Measurements from ENCODE around the gene NXPE4. TPM values are rescaled to one million over a fixed set of nuclear protein-coding genes. Genes with fewer than 3 reads are reported as not detected.
"Not testable (repeated sequence)": the region's sequence is repeated elsewhere in the genome, so short reads cannot be mapped to it uniquely, and the experiment has no call there.

Gene NXPE4
- total RNA-seq, 2 donors from 2014 or later, result 95.2 to 178 TPM

DNA sequence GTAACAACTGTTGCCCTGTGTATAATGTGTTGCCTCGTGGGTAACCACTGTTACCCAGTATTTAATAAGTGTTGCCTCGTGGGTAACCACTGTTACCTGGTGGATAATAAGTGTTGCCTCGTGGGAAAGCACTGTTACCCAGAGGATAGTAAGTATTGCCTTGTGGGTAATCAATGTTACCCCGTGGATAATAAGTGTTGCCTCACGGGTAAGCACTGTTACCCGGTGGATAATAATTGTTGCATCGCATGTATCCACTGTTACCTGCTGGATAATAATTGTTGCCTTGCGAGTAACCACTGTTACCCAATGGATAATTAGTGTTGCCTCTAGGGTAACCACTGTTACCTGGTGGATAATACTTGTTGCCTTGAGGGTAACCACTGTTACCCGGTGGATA, 17.1 kb upstream of the NXPE4 start:
- Histone ChIP-seq H3K9me3 (no peaks in the 10 kb centered on the region), H3K4me1 (no peaks in the 10 kb centered on the region), H3K27me3 (no peaks in the 10 kb centered on the region), H3K4me3 (no peak overlapping the region), H3K27ac (no peak overlapping the region), H3K36me3 (no peaks in the 10 kb centered on the region), H3K9ac (ENCODE audit: low read depth in 2 of 2, low read length in 2 of 2) (no peak overlapping the region)
- TF ChIP-seq CTCF (IDR thresholded peaks at IDR 0.05), result no peak
- peak; percentile 7 for DNase-seq
- intact Hi-C loops (cut with DNase I), result no loop called here

DNA sequence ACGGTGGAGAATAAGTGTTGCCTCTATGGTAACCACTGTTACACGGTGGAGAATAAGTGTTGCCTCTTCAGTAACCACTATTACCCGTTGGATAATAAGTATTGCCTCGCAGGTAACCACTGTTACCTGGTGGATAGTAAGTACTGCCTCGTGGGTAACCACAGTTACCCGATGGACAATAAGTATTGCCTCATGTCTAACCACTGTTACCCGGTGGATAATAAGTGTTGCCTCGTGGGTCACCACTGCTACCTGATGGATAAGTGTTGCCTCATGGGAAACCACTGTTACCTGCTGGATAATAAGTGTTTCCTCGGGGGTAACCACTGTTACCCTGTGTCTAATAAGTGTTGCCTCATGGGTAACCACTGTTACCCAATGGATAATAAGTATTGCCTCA, 16.6 kb upstream of the NXPE4 start:
- H3K9ac ChIP-seq (ENCODE audit: low read depth in 2 of 2, low read length in 2 of 2); H3K27ac ChIP-seq; H3K27me3 ChIP-seq; H3K4me3 ChIP-seq; H3K9me3 ChIP-seq; H3K36me3 ChIP-seq; H3K4me1 ChIP-seq; intact Hi-C loops (cut with DNase I): not testable (repeated sequence)
- peak; percentile 12 for DNase-seq

DNA sequence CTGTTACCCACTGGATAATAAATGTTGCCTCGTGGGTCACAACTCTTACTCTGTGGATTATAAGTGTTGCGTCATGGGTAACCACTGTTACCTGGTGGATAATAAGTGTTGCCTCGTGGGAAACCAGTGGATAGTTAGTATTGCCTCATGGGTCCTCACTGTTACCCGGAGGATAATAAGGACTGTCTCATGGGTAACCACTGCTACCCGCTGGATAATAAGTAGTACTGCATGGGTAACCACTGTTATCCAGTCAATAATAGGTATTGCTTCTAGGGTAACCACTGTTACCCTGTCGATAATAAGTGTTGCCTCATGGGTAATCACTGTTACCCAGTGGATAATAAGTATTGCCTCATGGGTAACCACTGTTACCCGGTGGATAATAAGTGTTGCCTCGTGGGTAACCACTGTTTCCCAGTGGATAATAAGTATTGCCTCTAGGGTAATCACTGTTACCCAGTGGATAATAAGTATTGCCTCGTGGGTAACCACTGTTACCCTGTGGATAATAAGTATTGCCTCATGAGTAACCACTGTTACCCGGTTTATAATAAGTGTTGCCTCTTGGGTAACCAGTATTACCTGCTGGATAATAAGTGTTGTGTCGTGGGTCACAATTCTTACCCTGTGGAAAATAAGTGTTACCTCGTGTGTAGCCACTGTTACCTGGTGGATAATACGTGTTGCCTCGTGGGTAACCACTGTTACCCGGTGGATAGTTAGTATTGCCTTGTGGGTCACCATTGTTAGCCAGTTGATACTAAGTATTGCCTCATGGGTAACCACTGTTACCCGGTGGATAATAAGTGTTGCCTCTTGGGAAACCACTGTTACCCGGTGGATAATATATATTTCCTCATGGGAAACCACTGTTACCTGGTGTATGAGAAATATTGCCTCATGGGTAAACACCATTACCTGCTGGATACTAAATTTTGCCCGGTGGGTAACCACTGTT, 15.7 kb upstream of the NXPE4 start:
- Histone ChIP-seq H3K9ac (ENCODE audit: low read depth in 2 of 2, low read length in 2 of 2) (no peak overlapping the region), H3K4me3 (no peak overlapping the region), H3K27ac (no peak overlapping the region), H3K9me3 (no peaks in the 10 kb centered on the region), H3K36me3 (no peaks in the 10 kb centered on the region), H3K4me1 (no peaks in the 10 kb centered on the region), H3K27me3 (no peaks in the 10 kb centered on the region)
- intact Hi-C loops (cut with DNase I), result no loop called here
- peak; percentile 7 for DNase-seq
- TF ChIP-seq CTCF (IDR thresholded peaks at IDR 0.05), result no peak

GRCh38 chr11:114610550-114610949, 15.0 kb upstream of the NXPE4 start:
- Histone ChIP-seq H3K27me3 (no peaks in the 10 kb centered on the region), H3K9ac (ENCODE audit: low read depth in 2 of 2, low read length in 2 of 2) (no peak overlapping the region), H3K36me3 (no peaks in the 10 kb centered on the region), H3K9me3 (no peaks in the 10 kb centered on the region), H3K4me3 (no peak overlapping the region), H3K27ac (no peak overlapping the region), H3K4me1 (no peaks in the 10 kb centered on the region)
- DNase-seq, result no peak
- no peak for TF ChIP-seq CTCF (IDR thresholded peaks at IDR 0.05)
- intact Hi-C loops (cut with DNase I), result no loop called here

- TF ChIP-seq CTCF (IDR thresholded peaks at IDR 0.05), result no peak
- DNase-seq, result peak; percentile 4
- Histone ChIP-seq H3K4me1 (no peaks in the 10 kb centered on the region), H3K27me3 (no peaks in the 10 kb centered on the region), H3K36me3 (no peaks in the 10 kb centered on the region), H3K27ac (no peak overlapping the region), H3K4me3 (no peak overlapping the region), H3K9ac (ENCODE audit: low read depth in 2 of 2, low read length in 2 of 2) (no peak overlapping the region), H3K9me3 (no peaks in the 10 kb centered on the region)
- intact Hi-C loops (cut with DNase I), result no loop called here
Measured at GRCh38 chr11:114609429-114609828, 13.8 kb upstream of the NXPE4 start.

DNA sequence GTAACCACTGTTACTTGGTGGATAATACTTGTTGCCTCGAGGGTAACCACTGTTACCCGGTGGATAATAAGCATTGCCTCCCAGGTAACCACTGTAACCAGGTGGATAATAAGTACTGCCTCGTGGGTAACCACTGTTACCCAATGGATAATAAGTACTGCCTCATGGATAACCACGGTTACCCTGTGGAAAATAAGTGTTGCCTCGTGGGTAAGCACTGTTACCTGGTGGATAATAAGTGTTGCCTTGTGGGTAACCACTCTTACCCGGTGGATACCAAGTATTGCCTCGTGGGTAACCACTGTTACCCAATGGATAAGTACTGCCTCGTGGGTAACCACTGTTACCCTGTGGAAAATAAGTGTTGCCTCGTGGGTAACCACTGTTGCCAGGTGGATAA, 13.0 kb upstream of the NXPE4 start:
- H3K36me3 ChIP-seq; intact Hi-C loops (cut with DNase I): not testable (repeated sequence)

More for the DNA sequence above, 13.0 kb upstream of the NXPE4 start:
- H3K27ac ChIP-seq; H3K4me1 ChIP-seq; H3K4me3 ChIP-seq; H3K27me3 ChIP-seq; H3K9me3 ChIP-seq; H3K9ac ChIP-seq (ENCODE audit: low read depth in 2 of 2, low read length in 2 of 2): not testable (repeated sequence)
- peak; percentile 4 for DNase-seq

Measured in colonic mucosa (tissue), 4 donors.